ENCODE data around the gene COL23A1.
"Not testable (repeated sequence)": the region's sequence is repeated elsewhere in the genome, so short reads cannot be mapped to it uniquely, and the experiment has no call there.

Gene COL23A1

DNA sequence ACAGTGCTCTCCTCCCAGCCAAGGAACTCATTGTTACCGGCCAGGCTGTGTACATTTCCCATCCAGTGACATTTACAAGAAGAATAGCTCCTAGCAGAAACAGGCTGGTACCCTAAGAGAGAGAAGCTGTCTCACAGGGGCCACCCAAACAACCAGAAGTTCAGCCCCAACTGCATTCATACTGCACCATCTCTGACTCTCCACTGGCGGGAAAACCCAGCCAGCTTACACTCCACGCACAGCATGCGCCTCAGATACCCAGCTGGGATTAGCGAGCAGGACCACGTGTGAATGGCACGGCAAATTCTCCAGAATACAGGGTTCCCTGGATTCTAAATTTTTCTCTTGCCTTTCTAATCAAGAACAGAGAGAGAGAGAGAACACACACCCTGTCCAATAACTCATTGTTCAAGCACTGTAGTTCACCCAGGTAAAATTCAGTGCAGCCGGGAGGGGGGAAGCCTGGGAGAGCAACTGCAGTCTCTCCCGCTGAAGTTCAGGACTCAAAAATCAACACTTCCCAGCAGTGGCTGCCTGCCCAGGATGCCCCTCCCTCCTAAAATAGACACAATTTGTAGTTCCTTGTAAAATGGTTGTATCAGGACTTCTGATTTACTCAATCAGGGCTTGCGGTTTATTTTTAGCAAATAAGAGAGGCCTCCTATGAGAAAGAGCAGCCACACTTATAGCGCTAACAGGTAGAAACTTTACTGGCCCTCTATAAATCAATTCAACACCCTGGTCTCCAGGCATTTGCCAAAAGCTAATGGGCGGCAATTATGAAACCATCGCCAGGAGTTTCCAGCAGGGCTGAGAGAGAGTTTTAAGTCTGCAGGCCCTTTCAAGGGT lies 2.2 kb downstream of the COL23A1 start:
- no peak for DNase-seq

GRCh38 chr5:178586396-178586795 lies 3.8 kb downstream of the COL23A1 start:
- DNase-seq, result no peak

GRCh38 chr5:178585421-178585820 lies 4.8 kb downstream of the COL23A1 start:
- DNase-seq, result not testable (repeated sequence)

DNA sequence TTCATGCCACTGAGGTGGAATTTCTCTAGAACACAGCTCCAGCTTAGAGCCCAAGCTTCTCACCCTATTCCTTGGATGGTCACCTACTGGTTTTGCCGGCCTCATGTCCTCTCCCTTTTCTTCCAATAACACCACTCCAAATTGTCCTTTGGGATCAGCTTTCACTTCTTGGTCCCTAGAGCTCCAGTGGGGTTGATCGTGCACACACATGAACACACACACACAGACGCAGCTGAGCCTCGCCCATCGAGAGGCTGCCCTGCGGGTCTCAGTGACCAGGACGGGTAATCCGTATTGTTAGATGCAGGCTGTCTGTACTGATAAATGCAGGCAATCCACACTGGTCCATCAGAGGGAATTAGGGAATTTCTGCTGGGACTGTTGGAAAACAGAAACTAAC lies 6.9 kb downstream of the COL23A1 start:
- no peak for DNase-seq

- no peak for DNase-seq
Measured at GRCh38 chr5:178582291-178582690, 7.9 kb downstream of the COL23A1 start.

GRCh38 chr5:178581621-178582020 lies 8.6 kb downstream of the COL23A1 start:
- no peak for DNase-seq

GRCh38 chr5:178580271-178580955 lies 9.8 kb downstream of the COL23A1 start:
- no peak for DNase-seq

- no peak for DNase-seq
Measured at GRCh38 chr5:178577944-178578343, 12.2 kb downstream of the COL23A1 start.

DNA sequence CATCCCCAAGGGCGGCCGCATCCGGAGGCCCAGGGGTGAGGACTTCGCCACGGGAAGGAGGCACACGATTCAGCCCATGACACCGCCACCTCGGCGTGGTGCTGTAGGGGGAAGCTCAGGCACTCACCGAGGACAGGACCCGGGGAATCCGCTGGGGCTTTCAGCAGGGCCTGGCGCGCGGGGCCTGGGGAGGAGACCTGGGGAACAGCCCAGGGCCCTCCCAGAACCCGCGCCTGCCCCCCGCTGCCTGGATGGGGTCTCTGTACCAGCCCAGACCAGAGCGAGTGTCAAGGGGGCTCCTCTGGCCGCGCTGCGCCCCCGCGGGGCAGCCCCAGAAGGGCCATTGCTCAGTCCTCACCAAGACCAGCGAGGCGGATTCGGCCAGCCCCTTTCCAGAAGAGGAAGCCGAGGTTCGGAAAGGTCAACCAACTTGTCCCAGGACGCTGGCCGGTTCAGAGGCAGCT lies 12.8 kb downstream of the COL23A1 start:
- no peak for DNase-seq

DNA sequence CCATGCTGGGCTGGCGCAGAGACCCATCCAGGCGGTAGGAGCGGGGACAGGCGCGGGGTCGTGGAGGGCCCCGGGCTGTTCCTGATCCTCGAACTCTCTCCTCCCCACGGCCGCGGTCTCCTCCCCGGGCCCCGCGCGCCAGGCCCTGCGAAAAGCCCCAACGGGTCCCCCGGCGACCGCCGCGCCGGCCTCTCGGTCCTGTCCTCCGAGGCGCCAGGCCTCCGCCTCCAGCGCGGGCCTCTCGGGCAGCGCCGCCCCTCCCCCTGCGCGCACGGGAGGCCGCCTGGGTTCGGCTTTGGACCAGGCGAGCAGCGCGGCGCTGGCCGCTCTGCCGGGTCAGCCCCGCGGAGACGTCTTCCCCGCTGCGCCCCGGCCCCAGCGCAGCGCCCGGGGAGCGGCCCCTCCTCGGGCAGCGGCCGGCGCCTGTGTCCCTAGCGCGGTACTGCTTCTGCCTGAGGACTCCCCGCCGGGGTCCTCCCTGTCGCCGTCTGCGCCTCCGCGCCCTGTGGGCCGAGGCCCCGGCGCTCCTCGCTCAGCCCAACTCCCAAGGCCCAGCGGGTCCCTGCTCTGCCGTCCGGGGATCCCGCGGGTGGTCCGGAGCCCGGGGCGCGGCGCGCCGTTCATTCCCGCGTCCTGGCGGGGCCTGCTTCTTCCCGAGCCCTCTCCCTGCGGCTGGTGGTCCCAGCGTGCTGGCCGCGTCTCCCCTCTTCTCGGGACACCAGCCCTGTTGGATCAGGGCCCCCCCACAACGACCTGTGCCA lies 13.4 kb downstream of the COL23A1 start:
- DNase-seq, result no peak

DNA sequence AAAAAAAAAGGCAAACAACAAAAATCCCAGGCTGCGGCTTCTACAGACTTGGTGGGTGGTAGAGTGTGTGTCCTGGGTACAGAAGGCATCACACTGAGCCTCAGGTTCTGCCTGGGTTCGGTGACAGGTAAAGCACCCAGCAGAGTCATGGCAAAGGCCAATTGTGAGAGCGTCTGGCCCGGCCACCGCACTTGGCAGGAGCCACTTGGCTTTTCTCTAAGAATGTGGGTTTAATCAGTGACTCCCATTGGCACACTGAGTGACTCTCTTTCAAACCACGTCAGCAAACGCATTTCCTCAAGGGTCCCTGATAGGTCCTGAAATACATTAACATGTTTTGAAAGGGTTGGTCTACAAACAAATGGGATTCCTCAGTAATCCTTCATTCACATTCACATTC lies 17.0 kb downstream of the COL23A1 start:
- no peak for DNase-seq

- no peak for DNase-seq
Measured at GRCh38 chr5:178572617-178573016, 17.6 kb downstream of the COL23A1 start.

GRCh38 chr5:178569485-178569884 lies 20.7 kb downstream of the COL23A1 start:
- no peak for DNase-seq

DNA sequence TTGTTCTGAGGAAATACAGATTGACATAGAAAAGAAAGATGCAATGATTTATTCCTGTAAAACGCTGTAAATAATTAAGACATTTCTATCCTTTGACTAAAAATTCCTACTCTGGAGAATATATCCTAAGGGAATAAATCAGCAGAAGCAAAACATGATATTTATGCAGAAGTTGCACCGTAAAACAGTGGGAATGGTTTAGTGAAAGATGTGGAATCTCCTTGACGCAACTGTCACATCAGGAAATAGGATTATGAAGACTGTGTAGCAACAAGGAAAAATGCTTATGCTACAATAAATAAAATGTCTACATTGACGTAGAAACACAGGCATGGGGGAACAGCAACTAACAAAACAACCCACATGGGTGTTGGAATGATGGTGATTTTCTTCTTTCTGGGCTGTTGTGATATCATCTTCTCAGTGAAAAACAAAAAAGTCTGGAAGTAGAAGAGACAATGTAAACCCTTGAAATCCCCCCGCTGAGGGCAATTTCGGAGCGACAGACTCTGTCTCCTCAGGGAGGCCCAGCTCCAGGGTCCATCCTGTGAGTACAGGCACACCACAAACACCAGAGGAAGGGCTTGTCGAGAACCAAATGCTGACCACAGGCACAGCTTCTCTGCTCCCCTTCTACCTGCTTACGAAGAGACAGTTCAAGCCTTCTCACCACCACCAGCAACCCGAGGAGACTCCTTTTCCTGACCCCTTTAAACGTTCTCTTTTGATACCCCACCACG lies 25.2 kb downstream of the COL23A1 start:
- DNase-seq, result no peak

GRCh38 chr5:178564397-178564796 lies 25.8 kb downstream of the COL23A1 start:
- DNase-seq, result no peak

GRCh38 chr5:178563621-178564020 lies 26.6 kb downstream of the COL23A1 start:
- DNase-seq, result no peak

DNA sequence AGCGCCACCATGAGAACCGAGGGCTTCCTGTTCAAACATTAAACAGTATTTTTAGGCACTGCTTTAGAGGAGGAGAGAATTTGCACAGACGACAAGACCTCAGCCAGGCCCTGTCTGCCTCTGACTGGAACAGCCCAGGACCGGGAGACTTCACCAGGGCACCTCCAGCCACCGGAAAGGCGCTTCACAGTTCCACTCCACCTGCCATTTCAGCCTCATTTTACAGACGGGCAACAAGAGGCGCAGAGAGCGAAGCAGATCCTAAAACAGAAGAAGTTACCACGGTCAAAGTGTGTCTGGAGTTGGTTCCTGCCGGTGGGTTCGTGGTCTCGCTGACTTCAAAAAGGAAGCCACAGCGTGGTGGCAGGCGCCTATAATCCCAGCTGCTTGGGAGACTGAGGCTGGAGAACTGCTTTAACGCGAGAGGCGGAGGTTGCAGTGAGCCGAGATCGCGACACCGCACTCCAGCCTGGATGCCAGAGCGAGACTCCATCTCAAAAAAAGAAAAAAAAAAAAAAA lies 28.4 kb downstream of the COL23A1 start:
- no peak for DNase-seq

GRCh38 chr5:178560911-178561310 lies 29.3 kb downstream of the COL23A1 start:
- no peak for DNase-seq

GRCh38 chr5:178557416-178557815 lies 32.8 kb downstream of the COL23A1 start:
- DNase-seq, result no peak

GRCh38 chr5:178555771-178556211 lies 34.4 kb downstream of the COL23A1 start:
- no peak for DNase-seq

- DNase-seq, result no peak
Measured at GRCh38 chr5:178555005-178555404, 35.2 kb downstream of the COL23A1 start.

DNA sequence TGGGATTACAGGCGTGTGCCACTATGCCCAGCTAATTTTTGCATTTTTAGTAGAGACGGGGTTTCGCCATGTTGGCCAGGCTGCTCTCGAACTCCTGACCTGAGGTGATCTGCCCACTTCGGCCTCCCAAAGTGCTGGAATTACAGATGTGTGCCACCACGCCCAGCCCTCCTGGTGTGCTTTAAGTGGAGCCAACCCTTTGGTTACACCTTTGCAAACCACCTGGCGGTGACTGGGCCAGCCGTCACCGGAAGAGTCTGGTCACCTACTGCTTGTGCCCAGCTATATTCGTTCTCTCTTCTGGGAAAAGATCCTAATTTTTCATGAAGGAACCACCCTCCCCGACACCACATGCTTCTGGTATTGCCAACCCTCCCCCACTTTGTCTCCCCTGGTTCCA lies 35.9 kb downstream of the COL23A1 start:
- DNase-seq, result no peak

Data from CD4-positive, alpha-beta T cell treated with Interleukin-4 for 1 hour (primary cell).